Activated naive CD4-positive, alpha-beta T cell treated with anti-CD3 and anti-CD28 coated beads for 36 hours (primary cell): ENCODE measurements around the gene LGALS3BP. TPM values are rescaled to one million over a fixed set of nuclear protein-coding genes. Genes with fewer than 3 reads are reported as not detected.

ENCODE experiments used
- CTCF ChIA-PET: fragments of 350-600 bp; sonication (Branson Sonifier 250); formaldehyde crosslinking; loops from one replicate; lab custom pipeline; 2021; ENCODE audit warnings: antibody characterized with exemption; lab: Charles Lee
- DNase-seq: peaks from one replicate; pipeline ENCODE4 v3.0.0-alpha.2; 2020
- H3K27ac Mint-ChIP-seq: one replicate; pipeline ENCODE4 v1.8.0; 2021; ENCODE audit warnings: mild to moderate bottlenecking, mixed read lengths
- H3K27me3 Mint-ChIP-seq: one replicate; pipeline ENCODE4 v1.8.0; 2021; ENCODE audit warnings: low read depth, mixed read lengths
- H3K36me3 Mint-ChIP-seq: one replicate; pipeline ENCODE4 v1.8.0; 2021; ENCODE audit warnings: low read depth, mixed read lengths
- H3K4me1 Mint-ChIP-seq: one replicate; pipeline ENCODE4 v1.8.0; 2021; ENCODE audit warnings: low read depth, mixed read lengths
- H3K4me3 Mint-ChIP-seq: one replicate; pipeline ENCODE4 v1.8.0; 2021; ENCODE audit warnings: mild to moderate bottlenecking, moderate library complexity, mixed read lengths
- H3K9me3 Mint-ChIP-seq: one replicate; pipeline ENCODE4 v1.8.0; 2021; ENCODE audit warnings: mixed read lengths
- intact Hi-C: fragments of 100-400 bp; cut with micrococcal nuclease; formaldehyde crosslinking; loops from one replicate; pipeline ENCODE4 v1.15.1; 2023
- total RNA-seq, 2 experiments: library from RNA; stranded (reverse); gene quantifications; one replicate each; pipeline ENCODE4 v1.2.3, GENCODE V29; 2021

LGALS3BP gene
- total RNA-seq, 2 experiments from 2014 or later: 59.9 to 65.4 TPM

GRCh38 chr17:78960928-78961327 is 18.8 kb downstream of the LGALS3BP start:
- CTCF ChIA-PET: interaction anchor here (1.6 kb wide), 1 partner anchor 11 kb away, joined by 5 read pairs; no protein-coding TSS in a partner anchor

GRCh38 chr17:78959803-78960202 is 19.9 kb downstream of the LGALS3BP start:
- intact Hi-C loops: no loop called here
- CTCF ChIA-PET: interaction anchor here (0.7 to 1.6 kb wide), 2 partner anchors 12 to 321 kb away, joined by 3 to 5 read pairs; no protein-coding TSS in a partner anchor
- Mint-ChIP-seq H3K36me3 (no peaks in the 10 kb centered on the region), H3K4me1 (peaks cover under 1% of the 10 kb centered on the region), H3K27me3 (no peaks in the 10 kb centered on the region), H3K27ac (no peak overlapping the region), H3K4me3 (no peak overlapping the region), H3K9me3 (no peaks in the 10 kb centered on the region)
- no peak for DNase-seq

More at GRCh38 chr17:78960928-78961327, 18.8 kb downstream of the LGALS3BP start:
- Mint-ChIP-seq H3K36me3 (no peaks in the 10 kb centered on the region), H3K27me3 (no peaks in the 10 kb centered on the region), H3K4me1 (no peaks in the 10 kb centered on the region), H3K9me3 (no peaks in the 10 kb centered on the region), H3K27ac (no peak overlapping the region), H3K4me3 (no peak overlapping the region)
- DNase-seq: no peak
- intact Hi-C loops: no loop called here

- Mint-ChIP-seq H3K4me3 (no peak overlapping the region), H3K27ac (no peak overlapping the region)
- intact Hi-C loops: no loop called here
Observed at GRCh38 chr17:78958641-78959127, 21.0 kb downstream of the LGALS3BP start.

GRCh38 chr17:78957128-78957527 is 22.6 kb downstream of the LGALS3BP start:
- Mint-ChIP-seq H3K36me3 (no peaks in the 10 kb centered on the region), H3K27ac (no peak overlapping the region), H3K4me3 (no peak overlapping the region), H3K9me3 (no peaks in the 10 kb centered on the region), H3K4me1 (peaks cover 1% of the 10 kb centered on the region), H3K27me3 (no peaks in the 10 kb centered on the region)
- DNase-seq: no peak
- intact Hi-C loops: no loop called here
- CTCF ChIA-PET: interaction anchor here (0.6 kb wide), 1 partner anchor 36 kb away, joined by 3 read pairs; no protein-coding TSS in a partner anchor

More at GRCh38 chr17:78958641-78959127, 21.0 kb downstream of the LGALS3BP start:
- Mint-ChIP-seq H3K27me3 (no peaks in the 10 kb centered on the region), H3K9me3 (no peaks in the 10 kb centered on the region), H3K36me3 (no peaks in the 10 kb centered on the region), H3K4me1 (peaks cover 1% of the 10 kb centered on the region)
- DNase-seq: no peak
- CTCF ChIA-PET: interaction anchor here (1.2 kb wide), 1 partner anchor 11 kb away, joined by 3 read pairs; no protein-coding TSS in a partner anchor

- no peaks in the 10 kb centered on the region for H3K36me3 Mint-ChIP-seq
- peaks cover 3% of the 10 kb centered on the region for H3K9me3 Mint-ChIP-seq
- no peaks in the 10 kb centered on the region for H3K27me3 Mint-ChIP-seq
- intact Hi-C loops: no loop called here
- CTCF ChIA-PET: no interaction called here
- H3K4me1 Mint-ChIP-seq: peaks cover 1% of the 10 kb centered on the region
- no peak for DNase-seq
- no peak overlapping the region for H3K4me3 Mint-ChIP-seq
- no peak overlapping the region for H3K27ac Mint-ChIP-seq
Observed at GRCh38 chr17:78956254-78956653, 23.5 kb downstream of the LGALS3BP start.

- H3K27me3 Mint-ChIP-seq: no peaks in the 10 kb centered on the region
- intact Hi-C loops: no loop called here
- peaks cover 18% of the 10 kb centered on the region for H3K9me3 Mint-ChIP-seq
- DNase-seq: no peak
- no peak overlapping the region for H3K27ac Mint-ChIP-seq
- peaks cover 1% of the 10 kb centered on the region for H3K4me1 Mint-ChIP-seq
- no peak overlapping the region for H3K4me3 Mint-ChIP-seq
- CTCF ChIA-PET: no interaction called here
- H3K36me3 Mint-ChIP-seq: no peaks in the 10 kb centered on the region
Observed at GRCh38 chr17:78954684-78955083, 25.0 kb downstream of the LGALS3BP start.

GRCh38 chr17:78953356-78954350 is 26.1 kb downstream of the LGALS3BP start:
- Mint-ChIP-seq H3K9me3 (peaks cover 20% of the 10 kb centered on the region), H3K36me3 (no peaks in the 10 kb centered on the region)
- CTCF ChIA-PET: no interaction called here

GRCh38 chr17:78952706-78953105 is 27.0 kb downstream of the LGALS3BP start:
- Mint-ChIP-seq H3K4me3 (no peak overlapping the region), H3K4me1 (peaks cover 1% of the 10 kb centered on the region), H3K36me3 (no peaks in the 10 kb centered on the region), H3K27me3 (no peaks in the 10 kb centered on the region), H3K27ac (no peak overlapping the region), H3K9me3 (peaks cover 20% of the 10 kb centered on the region)
- intact Hi-C loops: no loop called here
- CTCF ChIA-PET: interaction anchor here (2.0 kb wide), 1 partner anchor 18 kb away, joined by 7 read pairs; no protein-coding TSS in a partner anchor
- DNase-seq: no peak

More at GRCh38 chr17:78953356-78954350, 26.1 kb downstream of the LGALS3BP start:
- H3K27me3 Mint-ChIP-seq: no peaks in the 10 kb centered on the region
- intact Hi-C loops: no loop called here
- H3K4me1 Mint-ChIP-seq: peaks cover 1% of the 10 kb centered on the region
- DNase-seq: no peak
- H3K27ac Mint-ChIP-seq: no peak overlapping the region
- no peak overlapping the region for H3K4me3 Mint-ChIP-seq

- peaks cover 1% of the 10 kb centered on the region for H3K4me1 Mint-ChIP-seq
- CTCF ChIA-PET: interaction anchor here (2.0 kb wide), 1 partner anchor 19 kb away, joined by 7 read pairs; no protein-coding TSS in a partner anchor
Observed at GRCh38 chr17:78951967-78952551, 27.7 kb downstream of the LGALS3BP start.

GRCh38 chr17:78950870-78951269 is 28.9 kb downstream of the LGALS3BP start:
- Mint-ChIP-seq H3K36me3 (no peaks in the 10 kb centered on the region), H3K27ac (no peak overlapping the region), H3K9me3 (peaks cover 20% of the 10 kb centered on the region), H3K4me3 (no peak overlapping the region), H3K27me3 (no peaks in the 10 kb centered on the region), H3K4me1 (peaks cover 1% of the 10 kb centered on the region)
- CTCF ChIA-PET: interaction anchor here (1.4 to 2.0 kb wide), 2 partner anchors 20 to 87 kb away, joined by 3 to 7 read pairs; no protein-coding TSS in a partner anchor
- intact Hi-C loops: no loop called here
- no peak for DNase-seq

More at GRCh38 chr17:78951967-78952551, 27.7 kb downstream of the LGALS3BP start:
- peaks cover 20% of the 10 kb centered on the region for H3K9me3 Mint-ChIP-seq
- intact Hi-C loops: no loop called here
- DNase-seq: no peak
- H3K4me3 Mint-ChIP-seq: no peak overlapping the region
- no peaks in the 10 kb centered on the region for H3K36me3 Mint-ChIP-seq
- no peak overlapping the region for H3K27ac Mint-ChIP-seq
- H3K27me3 Mint-ChIP-seq: no peaks in the 10 kb centered on the region

GRCh38 chr17:78947235-78948149 is 32.2 kb downstream of the LGALS3BP start:
- Mint-ChIP-seq H3K4me3 (no peak overlapping the region), H3K27ac (no peak overlapping the region), H3K4me1 (no peaks in the 10 kb centered on the region), H3K9me3 (peaks cover 20% of the 10 kb centered on the region), H3K36me3 (no peaks in the 10 kb centered on the region), H3K27me3 (no peaks in the 10 kb centered on the region)
- no peak for DNase-seq
- CTCF ChIA-PET: interaction anchor here (1.0 kb wide), 1 partner anchor 81 kb away, joined by 5 read pairs; no protein-coding TSS in a partner anchor
- intact Hi-C loops: no loop called here
